Transverse colon (tissue), 4 donors: ENCODE results near the gene ADAM22.

Experiments used
- EP300 ChIP-seq: sonication (generic); formaldehyde crosslinking; IDR thresholded peaks from one replicate; pipeline ENCODE4 v1.6.1; 2017; ENCODE audit warnings: antibody characterized with exemption, low read depth
- POLR2A ChIP-seq: fragments of 450-650 bp; IDR thresholded peaks from one replicate; pipeline ENCODE4 v1.6.1; 2016; ENCODE audit warnings: antibody characterized with exemption, mild to moderate bottlenecking, moderate library complexity
- POLR2AphosphoS5 ChIP-seq, 3 donors: sonication (generic); formaldehyde crosslinking; IDR thresholded peaks; one replicate each; pipeline ENCODE4 v1.6.1; 2016; ENCODE audit warnings: antibody characterized with exemption in 3 of 3
- TF ChIP-seq, protein P1 (sequence below), 5 experiments: fragments of 200-600 bp in 3 of 5; fragments of 450-650 bp in 2 of 5; sonication (generic) in 3 of 5; IDR thresholded peaks; 1 replicate in 2 of 5; 2 replicates in 3 of 5; pipeline ENCODE4 v1.5.1; 2016 to 2017; ENCODE audit warnings: antibody characterized with exemption in 5 of 5, inconsistent platforms in 3 of 5, mild to moderate bottlenecking in 2 of 5, moderate library complexity in 1 of 5

DNA sequence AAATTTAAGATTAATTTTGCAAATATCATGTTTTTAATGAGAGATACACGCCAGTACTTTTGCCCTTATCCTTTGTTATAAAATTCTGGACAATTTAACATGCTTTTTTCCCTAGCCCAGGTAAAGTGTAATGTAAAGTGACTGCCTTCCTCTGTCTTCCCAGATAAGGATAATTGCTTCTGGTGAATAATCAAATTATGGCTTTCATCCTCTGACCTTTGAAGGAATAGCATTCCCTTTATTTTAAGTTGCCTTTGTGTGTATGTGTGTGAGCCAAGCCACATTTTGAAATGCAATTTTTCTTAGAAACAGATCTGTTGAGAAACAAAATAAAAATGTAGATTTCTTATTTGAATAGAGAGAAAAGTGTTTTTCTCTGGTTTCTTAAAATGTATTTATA, 107.5 kb downstream of the ADAM22 start:
- TF ChIP-seq, protein P1, sequence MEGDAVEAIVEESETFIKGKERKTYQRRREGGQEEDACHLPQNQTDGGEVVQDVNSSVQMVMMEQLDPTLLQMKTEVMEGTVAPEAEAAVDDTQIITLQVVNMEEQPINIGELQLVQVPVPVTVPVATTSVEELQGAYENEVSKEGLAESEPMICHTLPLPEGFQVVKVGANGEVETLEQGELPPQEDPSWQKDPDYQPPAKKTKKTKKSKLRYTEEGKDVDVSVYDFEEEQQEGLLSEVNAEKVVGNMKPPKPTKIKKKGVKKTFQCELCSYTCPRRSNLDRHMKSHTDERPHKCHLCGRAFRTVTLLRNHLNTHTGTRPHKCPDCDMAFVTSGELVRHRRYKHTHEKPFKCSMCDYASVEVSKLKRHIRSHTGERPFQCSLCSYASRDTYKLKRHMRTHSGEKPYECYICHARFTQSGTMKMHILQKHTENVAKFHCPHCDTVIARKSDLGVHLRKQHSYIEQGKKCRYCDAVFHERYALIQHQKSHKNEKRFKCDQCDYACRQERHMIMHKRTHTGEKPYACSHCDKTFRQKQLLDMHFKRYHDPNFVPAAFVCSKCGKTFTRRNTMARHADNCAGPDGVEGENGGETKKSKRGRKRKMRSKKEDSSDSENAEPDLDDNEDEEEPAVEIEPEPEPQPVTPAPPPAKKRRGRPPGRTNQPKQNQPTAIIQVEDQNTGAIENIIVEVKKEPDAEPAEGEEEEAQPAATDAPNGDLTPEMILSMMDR (IDR thresholded peaks at IDR 0.05) = no peak
- TF ChIP-seq POLR2A (no peak), POLR2AphosphoS5 (IDR thresholded peaks at IDR 0.05) (no peak), EP300 (no peak)
